Forelimb muscle (tissue), 1 donor: ENCODE measurements around the gene MARCKSL1. TPM values are rescaled to one million over a fixed set of nuclear protein-coding genes. Genes with fewer than 3 reads are reported as not detected.

Experiments used
- DNase-seq: peaks from one replicate; pipeline ENCODE4 v3.0.0-alpha.2; 2013; ENCODE audit warnings: low read depth
- polyA plus RNA-seq: library from polyadenylated mRNA; unstranded; fragments of 120-200 nt; gene quantifications from one replicate; pipeline ENCODE4 v1.2.1, GENCODE V29; 2013; ENCODE audit not compliant: insufficient read length

Gene MARCKSL1
- polyA plus RNA-seq, 1 donor = 136 TPM

DNA sequence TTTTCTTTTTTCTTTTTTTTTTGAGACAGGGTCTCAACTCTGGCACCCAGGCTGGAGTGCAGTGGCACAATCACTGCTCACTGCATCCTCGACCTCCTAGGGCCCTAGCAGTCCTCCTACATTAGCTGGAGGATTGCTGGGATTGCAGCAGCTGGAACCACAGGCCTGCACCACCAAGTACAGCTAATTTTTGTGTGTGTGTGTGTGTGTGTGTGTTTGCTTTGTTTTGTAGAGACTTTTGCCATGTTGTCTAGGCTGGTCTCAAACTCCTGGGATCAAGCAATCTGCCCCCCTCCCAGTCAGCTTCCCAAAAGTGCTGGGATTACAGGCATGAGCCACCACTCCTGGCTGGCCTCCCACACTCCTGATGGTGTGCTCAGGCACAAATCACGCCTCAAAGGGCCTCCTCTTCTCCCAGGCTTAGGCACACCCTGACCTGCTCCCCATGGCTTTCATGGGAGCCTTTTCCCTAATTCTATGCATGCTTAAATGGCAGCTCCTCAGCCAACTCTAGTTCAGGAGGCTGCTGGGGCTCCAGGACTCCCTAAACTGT is 16.9 kb upstream of the MARCKSL1 start:
- DNase-seq = no peak

GRCh38 chr1:32352239-32352745 is 16.3 kb upstream of the MARCKSL1 start:
- no peak for DNase-seq

GRCh38 chr1:32351399-32352238 is 15.6 kb upstream of the MARCKSL1 start:
- peak; percentile 64 for DNase-seq

- no peak for DNase-seq
Measured at GRCh38 chr1:32350785-32351398, 14.9 kb upstream of the MARCKSL1 start.

- DNase-seq = no peak
Measured at GRCh38 chr1:32349211-32349708, 13.2 kb upstream of the MARCKSL1 start.

DNA sequence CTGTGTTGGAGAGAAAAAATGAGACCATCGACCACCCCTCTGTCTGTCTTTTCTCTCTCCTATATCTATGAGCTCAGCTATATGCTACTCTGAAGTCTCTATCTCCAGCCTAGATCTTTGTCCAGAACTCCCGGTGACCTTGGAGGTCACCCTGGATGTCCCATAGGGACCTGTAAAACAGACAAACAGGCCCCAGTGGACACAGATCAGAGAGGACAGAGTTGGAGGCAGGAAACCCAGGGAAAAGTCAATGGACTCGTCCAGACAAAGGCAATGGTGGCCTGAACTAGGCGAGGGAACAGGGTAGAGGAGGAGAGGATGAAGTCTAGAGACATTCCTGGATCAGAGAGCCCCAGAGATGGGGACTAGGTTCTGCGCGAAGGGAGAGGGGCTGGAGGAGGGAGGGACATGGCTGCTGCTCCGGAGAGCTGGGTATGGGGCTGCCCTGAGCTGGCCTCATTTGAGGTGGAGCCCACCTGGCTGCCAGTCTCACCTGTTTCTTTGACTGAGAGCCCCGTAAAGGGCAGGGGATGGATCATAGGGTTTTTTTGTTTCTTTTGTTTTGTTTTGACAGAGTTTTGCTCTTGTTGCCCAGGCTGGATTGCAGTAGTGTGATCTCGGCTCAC is 10.6 kb upstream of the MARCKSL1 start:
- no peak for DNase-seq

- DNase-seq = no peak
Measured at GRCh38 chr1:32345289-32345827, 9.3 kb upstream of the MARCKSL1 start.

DNA sequence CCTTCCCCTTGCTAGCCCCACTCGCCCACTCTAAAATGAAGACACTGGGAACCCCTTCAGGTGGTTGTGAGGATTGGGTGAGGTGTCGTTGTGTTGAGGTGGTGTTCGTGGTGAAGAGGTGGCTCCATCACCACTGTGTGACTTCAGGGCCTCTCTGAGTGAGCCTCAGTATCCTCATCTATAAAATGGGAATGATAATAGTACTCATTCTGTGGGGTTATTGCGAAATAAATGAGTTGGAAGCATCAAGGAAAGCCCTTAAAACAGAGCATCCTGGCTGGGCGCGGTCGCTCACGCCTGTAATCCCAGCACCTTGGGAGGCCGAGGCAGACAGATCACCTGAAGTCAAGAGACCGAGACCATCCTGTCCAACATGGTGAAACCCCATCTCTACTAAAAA is 6.7 kb upstream of the MARCKSL1 start:
- DNase-seq = no peak

DNA sequence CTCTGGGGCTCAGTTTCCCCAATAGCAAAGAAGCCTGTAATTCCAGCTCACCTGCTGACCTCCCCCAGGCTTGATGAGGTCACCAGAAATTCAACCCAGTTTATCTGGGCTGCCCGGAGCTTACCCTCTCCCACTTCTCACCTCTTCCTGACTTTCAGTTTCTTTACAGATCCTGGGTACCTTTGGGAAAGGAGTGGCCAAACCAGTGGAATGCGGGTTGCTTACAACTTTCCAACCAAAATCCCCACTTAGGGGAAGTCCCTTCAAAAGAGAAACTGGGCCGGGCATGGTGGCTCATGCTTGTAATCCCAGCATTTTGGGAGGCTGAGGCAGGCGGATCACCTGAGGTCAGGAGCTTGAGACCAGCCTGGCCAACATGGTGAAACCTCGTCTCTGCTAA is 5.9 kb upstream of the MARCKSL1 start:
- DNase-seq = no peak

DNA sequence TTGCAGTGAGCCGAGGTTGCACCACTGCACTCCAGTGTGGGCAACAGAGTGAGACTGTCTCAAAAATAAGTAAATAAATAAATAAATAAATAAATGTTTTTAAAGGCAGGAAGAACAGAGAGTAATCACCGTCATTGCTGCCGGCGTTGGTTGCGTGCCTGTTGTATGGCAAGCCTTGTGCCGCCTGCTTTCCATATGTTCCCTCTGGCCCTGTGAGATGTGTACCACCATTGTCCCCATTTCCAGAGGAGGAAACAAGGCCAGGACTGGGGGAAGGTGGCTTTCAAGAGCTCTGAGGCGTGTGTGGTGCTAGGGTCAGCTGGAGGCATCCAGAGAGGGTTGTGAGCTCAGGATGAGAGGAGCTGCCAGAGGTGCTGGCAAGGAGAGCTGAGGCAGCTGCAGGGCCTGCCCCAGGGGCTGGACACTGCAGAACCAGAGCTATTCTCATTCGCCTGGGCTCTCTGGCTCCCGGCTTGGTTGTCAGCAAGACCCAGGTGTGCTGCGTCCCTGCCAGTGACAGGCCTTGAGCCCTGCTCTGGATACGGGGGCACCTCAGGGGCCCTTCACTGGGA is 5.2 kb upstream of the MARCKSL1 start:
- no peak for DNase-seq

DNA sequence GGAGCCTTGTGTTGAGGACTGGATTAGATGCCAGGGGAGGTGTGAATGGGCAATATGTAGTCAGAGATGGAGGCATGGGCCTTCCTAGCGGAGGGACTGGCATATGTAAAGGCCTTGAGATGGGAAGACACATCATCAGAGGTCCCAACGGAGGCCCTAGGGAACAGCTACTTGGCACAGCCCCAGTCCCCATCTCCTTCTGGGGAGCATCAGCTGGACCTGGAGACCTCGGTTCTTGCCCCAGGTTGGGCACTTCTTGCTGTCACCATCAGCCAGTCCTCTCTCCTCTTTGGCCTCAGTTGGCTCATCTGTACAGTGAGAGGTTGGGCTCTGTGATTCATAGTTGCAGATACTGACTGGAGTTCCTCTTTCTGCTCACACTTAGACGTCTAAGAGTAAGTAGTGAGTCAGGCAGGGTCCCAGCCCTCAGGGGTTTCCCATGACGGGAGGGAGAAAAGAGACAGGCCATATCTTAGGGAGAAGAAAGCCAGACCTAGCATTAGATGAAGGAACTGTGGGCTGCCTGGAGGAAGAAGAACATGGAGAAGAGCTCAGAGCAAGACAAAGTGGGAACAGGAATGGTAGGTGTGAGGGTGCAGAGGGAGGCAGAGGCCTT is 3.4 kb upstream of the MARCKSL1 start:
- DNase-seq = no peak

DNA sequence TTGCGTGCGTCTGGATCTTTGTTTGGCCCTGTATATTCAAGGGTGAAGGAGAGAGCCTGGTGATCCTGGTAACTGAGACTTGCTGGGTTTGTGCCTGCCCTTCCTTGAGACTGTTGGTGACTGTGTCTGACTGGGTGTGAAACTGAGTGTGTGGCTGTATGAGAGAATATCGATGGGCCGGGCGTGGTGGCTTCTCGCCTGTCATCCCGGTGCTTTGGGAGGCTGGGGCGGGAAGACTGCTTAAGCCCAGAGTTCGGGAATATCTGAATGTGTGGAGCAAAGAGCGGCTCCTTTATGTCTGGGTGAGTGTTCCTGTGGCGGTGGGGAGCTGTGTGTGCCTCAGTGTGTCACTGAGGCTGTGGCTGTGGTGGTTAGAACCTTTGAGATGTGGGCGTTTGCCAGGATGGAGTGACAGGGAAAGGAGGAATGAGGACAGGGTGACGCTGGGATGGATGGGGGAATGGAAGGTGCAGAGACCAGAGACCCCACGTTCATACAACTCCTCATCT is 2.7 kb upstream of the MARCKSL1 start:
- no peak for DNase-seq

DNA sequence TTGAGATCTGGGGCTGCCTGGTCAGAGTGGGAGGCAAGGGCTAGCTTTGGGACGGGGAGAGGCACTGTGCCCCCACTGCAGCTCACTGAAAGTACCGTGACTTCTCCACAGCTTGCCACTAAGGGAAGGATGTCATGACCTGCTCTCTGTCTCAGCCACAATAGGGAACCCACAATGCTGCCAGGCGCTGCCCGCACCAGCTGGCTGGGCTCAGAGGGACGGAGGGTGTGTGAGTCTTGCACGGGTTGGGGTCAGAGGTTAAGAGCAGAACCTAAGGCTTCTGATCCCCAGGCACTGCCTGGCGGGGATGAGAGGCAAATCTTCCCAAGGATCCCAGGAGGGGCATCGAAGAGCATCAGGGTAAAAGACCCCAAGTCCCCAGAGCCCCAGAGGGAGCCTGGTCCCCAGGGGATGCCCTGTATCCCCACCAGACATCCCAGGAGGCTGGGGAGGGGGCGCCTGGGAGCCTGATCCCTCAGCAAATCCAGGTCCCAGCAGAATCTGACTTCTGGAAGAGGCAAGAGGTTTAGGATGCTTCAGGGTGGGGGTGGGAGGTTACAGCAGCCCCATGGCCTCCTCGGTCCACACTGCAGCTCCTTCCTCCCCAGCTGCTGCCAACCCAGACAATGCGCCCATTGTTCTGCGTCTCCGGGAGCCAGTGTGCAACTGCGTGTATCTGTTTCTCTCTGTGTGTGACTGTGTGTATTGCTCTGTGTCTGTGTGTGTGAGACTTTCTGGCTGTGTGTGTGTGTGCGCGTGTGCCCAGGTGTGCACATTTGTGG is 2.0 kb upstream of the MARCKSL1 start:
- DNase-seq = no peak

GRCh38 chr1:32336963-32337675 is 1.1 kb upstream of the MARCKSL1 start:
- DNase-seq = no peak

GRCh38 chr1:32336591-32336932 is 529 bp upstream of the MARCKSL1 start:
- no peak for DNase-seq

GRCh38 chr1:32335535-32335789 is 571 bp downstream of the MARCKSL1 start:
- DNase-seq = no peak

- DNase-seq = no peak
Measured at GRCh38 chr1:32334864-32335534, 1.0 kb downstream of the MARCKSL1 start.

GRCh38 chr1:32334274-32334861 is 1.7 kb downstream of the MARCKSL1 start:
- no peak for DNase-seq
